Right lobe of liver (tissue), 6 donors: ENCODE results near the gene RBKS. TPM values are rescaled to one million over a fixed set of nuclear protein-coding genes. Genes with fewer than 3 reads are reported as not detected.
A peak's percentile ranks its signal among the peaks of the same experiment; 100 is the strongest.

Source experiments
- ATAC-seq, 4 donors: fragments of 200-7000 bp; cut with Tn5 transposase; one replicate each; pipeline ENCODE4 v1.9.1; 2020; ENCODE audit warnings: mild to moderate bottlenecking in 4 of 4, moderate library complexity in 4 of 4
- DNase-seq, 3 donors: peaks; one replicate each; pipeline ENCODE4 v3.0.0-alpha.2; 2020
- H3K27ac ChIP-seq, 3 donors: fragments of 200-600 bp; one replicate each; pipeline ENCODE4 v1.8.0; 2022
- H3K27me3 ChIP-seq, 2 donors: fragments of 200-600 bp; one replicate each; pipeline ENCODE4 v1.8.0; 2022
- H3K36me3 ChIP-seq, 4 donors: fragments of 200-600 bp; sonication (generic) in 1 of 4; one replicate each; pipeline versions ENCODE4 v1.5.1 to v1.8.0; 2017 to 2022; ENCODE audit warnings: control low read depth in 1 of 4
- H3K4me1 ChIP-seq, 4 donors: fragments of 200-600 bp; sonication (generic) in 1 of 4; one replicate each; pipeline versions ENCODE4 v1.5.1 to v1.8.0; 2017 to 2022; ENCODE audit warnings: control low read depth in 1 of 4
- H3K4me3 ChIP-seq, 3 donors: fragments of 200-600 bp; one replicate each; pipeline ENCODE4 v1.8.0; 2022
- H3K9me3 ChIP-seq, 4 donors: fragments of 200-600 bp; sonication (generic) in 1 of 4; one replicate each; pipeline versions ENCODE4 v1.5.1 to v1.8.0; 2017 to 2022; ENCODE audit warnings: control low read depth in 1 of 4
- POLR2A ChIP-seq: fragments of 450-650 bp; IDR thresholded peaks from one replicate; pipeline ENCODE4 v1.6.1; 2017; ENCODE audit warnings: antibody characterized with exemption, mild to moderate bottlenecking
- WGBS: methylation state at CpG from one replicate; pipeline ENCODE4 v1.1.6; 2018; ENCODE audit warnings: low coverage, low lambda C conversion rate; ENCODE audit not compliant: insufficient coverage; ENCODE audit errors: missing lambda C conversion rate; 5-methylcytosine and 5-hydroxymethylcytosine counted together
- intact Hi-C, 2 donors: fragments of 100-400 bp; cut with DNase I; formaldehyde crosslinking; loops; one replicate each; pipeline versions ENCODE4 v1.11.2 to v1.14.1; 2022
- total RNA-seq, 6 experiments: library from RNA; depleted of rRNA in 2 of 6; stranded (reverse); fragments of >200 nt in 2 of 6; fragmentation: NEBNext Ultra II Directional in 3 of 6; extraction: Animal tissue kit (Norgen Biotek cat#: 25700) in 3 of 6; gene quantifications; one replicate each; pipeline versions ENCODE4 v1.1.0 to v1.2.4, GENCODE V29; 2016 to 2023
- TF ChIP-seq, protein P1 (sequence below), 4 donors: fragments of 200-600 bp in 3 of 4; fragments of 450-650 bp in 1 of 4; IDR thresholded peaks; one replicate each; pipeline versions ENCODE4 v1.5.1 to v1.8.0; 2016 to 2022; ENCODE audit warnings: antibody characterized with exemption in 4 of 4, mild to moderate bottlenecking in 2 of 4
- donor health status: DM: no; HTN: yes; CAD: no.
- donor health status: DM: no; HTN: no; CAD: no.
- donor health status: DM: no; HTN: no; CAD: no.
- donor health status: DM: no; HTN: yes; CAD: no.
- donor health status: DM: no; HTN: yes; CAD: no.

Gene RBKS
- total RNA-seq, 6 experiments from 2014 or later = 13.5 to 18.6 (median 16.0) TPM

DNA sequence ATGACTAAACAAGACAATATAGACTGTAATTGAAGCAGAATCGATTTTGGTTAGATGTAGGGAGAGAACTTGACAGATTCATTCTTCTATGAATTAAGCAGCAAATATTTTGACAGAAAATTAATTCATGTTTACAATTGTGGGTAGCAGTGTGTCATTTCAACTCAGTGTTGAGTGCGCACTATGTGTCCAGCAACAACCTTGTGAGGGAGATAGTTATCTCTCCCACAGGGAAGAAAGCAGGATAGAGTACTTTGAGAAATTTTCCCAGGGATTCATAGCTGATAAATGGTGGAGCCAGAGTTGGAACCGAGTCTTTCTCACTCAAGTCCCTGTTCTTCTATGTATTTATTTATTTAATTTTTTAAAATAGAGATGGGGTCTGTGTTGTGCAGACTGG lies 113.5 kb downstream of the RBKS start:
- peaks cover 0 to 23% (median 7%) of the 10 kb centered on the region in 4 donors for H3K4me1 ChIP-seq
- peaks cover 0 to 14% (median 4%) of the 10 kb centered on the region in 4 donors for H3K36me3 ChIP-seq
- intact Hi-C loops = no loop called here
- no peak overlapping the region for H3K27ac ChIP-seq
- no peak overlapping the region for H3K4me3 ChIP-seq
- 88% methylated on average over 3 of the region's 3 CpGs for WGBS
- no peaks in the 10 kb centered on the region for H3K27me3 ChIP-seq
- ATAC-seq = no peak
- DNase-seq = no peak
- no peak for TF ChIP-seq POLR2A
- TF ChIP-seq, protein P1, sequence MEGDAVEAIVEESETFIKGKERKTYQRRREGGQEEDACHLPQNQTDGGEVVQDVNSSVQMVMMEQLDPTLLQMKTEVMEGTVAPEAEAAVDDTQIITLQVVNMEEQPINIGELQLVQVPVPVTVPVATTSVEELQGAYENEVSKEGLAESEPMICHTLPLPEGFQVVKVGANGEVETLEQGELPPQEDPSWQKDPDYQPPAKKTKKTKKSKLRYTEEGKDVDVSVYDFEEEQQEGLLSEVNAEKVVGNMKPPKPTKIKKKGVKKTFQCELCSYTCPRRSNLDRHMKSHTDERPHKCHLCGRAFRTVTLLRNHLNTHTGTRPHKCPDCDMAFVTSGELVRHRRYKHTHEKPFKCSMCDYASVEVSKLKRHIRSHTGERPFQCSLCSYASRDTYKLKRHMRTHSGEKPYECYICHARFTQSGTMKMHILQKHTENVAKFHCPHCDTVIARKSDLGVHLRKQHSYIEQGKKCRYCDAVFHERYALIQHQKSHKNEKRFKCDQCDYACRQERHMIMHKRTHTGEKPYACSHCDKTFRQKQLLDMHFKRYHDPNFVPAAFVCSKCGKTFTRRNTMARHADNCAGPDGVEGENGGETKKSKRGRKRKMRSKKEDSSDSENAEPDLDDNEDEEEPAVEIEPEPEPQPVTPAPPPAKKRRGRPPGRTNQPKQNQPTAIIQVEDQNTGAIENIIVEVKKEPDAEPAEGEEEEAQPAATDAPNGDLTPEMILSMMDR (IDR thresholded peaks at IDR 0.05) = no peak
- no peaks in the 10 kb centered on the region for H3K9me3 ChIP-seq

DNA sequence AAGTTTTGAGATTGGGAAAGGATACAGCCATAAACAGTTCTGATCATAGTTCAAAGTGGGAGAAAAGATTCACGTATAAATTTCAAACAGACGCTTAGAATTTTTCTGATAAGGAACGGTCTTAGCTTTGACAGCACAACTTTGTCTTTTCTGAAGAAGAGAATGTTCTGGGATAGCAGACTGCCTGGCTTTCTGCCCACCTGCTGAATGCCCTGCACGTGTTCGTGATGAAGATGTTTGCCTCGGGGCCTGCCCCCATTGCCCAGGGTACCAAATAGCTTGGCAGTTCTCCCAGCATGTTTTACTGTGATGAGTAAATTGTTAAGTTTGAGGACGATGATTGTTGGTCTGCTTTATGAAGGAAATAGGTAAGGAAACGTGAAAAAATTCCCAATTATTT lies 114.1 kb downstream of the RBKS start:
- H3K4me1 ChIP-seq = peaks cover 0 to 23% (median 7%) of the 10 kb centered on the region in 4 donors
- H3K36me3 ChIP-seq = peaks cover 0 to 14% (median 4%) of the 10 kb centered on the region in 4 donors
- ATAC-seq (peak in 1 of 4 donors; percentile 13), DNase-seq (peak in 2 of 3 donors; percentile 66 to 72)
- no peak overlapping the region for H3K4me3 ChIP-seq
- no peaks in the 10 kb centered on the region for H3K9me3 ChIP-seq
- peak overlapping the region in 1 of 3 donors; percentile 43 for H3K27ac ChIP-seq
- no peaks in the 10 kb centered on the region for H3K27me3 ChIP-seq
- intact Hi-C loops = no loop called here
- TF ChIP-seq POLR2A = no peak
- TF ChIP-seq, protein P1 (IDR thresholded peaks at IDR 0.05) = no peak
- 22% methylated on average over 8 of the region's 8 CpGs for WGBS

DNA sequence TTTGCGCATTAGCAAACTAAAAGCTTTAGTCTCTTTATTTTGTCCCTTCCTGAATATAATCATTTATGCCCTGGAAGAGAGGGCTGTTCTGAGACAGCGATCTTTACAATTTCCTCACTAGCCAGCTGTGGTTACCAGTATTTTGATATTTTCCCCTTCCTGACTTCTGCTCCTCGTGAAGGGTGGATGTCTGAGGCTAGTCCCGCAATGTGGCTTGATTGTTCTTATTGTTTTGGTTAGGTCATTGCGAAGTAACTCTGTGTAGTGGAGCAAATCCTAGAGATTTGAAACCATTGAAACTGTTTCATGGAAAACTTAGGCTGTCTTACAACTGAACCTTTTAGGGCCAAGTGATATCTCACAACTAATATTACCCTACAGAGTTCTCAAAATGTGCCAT lies 116.2 kb downstream of the RBKS start:
- no peak for ATAC-seq

DNA sequence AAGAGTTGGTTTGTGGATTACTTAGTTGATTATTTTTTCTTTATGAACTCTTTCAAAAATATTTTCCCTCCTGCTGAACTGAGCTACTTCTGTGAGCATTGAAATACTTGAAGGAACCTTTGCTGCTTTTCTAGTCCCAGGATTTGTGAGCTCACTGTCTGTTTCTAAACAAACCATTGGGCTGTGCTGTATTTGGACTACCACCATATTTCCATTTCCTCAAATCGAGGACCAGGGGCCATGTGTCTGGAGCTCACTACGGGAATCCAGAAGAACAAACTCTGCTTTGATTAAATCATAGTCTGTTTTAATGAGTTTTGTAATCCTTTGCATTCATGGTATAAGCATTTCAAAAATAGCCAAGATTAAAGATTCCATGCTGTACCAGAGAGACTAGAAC lies 117.4 kb downstream of the RBKS start:
- peaks cover 0 to 23% (median 7%) of the 10 kb centered on the region in 4 donors for H3K4me1 ChIP-seq
- H3K9me3 ChIP-seq = no peaks in the 10 kb centered on the region
- H3K27me3 ChIP-seq = no peaks in the 10 kb centered on the region
- peaks cover 0 to 4% (median 0%) of the 10 kb centered on the region in 4 donors for H3K36me3 ChIP-seq
- DNase-seq (no peak), ATAC-seq (no peak)
- peak overlapping the region; percentile 85 to 92 (median 88) for H3K4me3 ChIP-seq
- intact Hi-C loops = no loop called here
- peak overlapping the region in 1 of 3 donors; percentile 8 for H3K27ac ChIP-seq
- WGBS = 11% methylated on average over 2 of the region's 2 CpGs
- TF ChIP-seq, protein P1 (IDR thresholded peaks at IDR 0.05) = no peak
- TF ChIP-seq POLR2A = no peak

More for the DNA sequence above, 116.2 kb downstream of the RBKS start:
- DNase-seq = no peak
- TF ChIP-seq, protein P1 (IDR thresholded peaks at IDR 0.05) = no peak
- Histone ChIP-seq H3K27ac (no peak overlapping the region), H3K36me3 (peaks cover 0 to 4% (median 0%) of the 10 kb centered on the region in 4 donors), H3K4me3 (no peak overlapping the region), H3K4me1 (peaks cover 0 to 23% (median 7%) of the 10 kb centered on the region in 4 donors), H3K27me3 (no peaks in the 10 kb centered on the region), H3K9me3 (no peaks in the 10 kb centered on the region)
- intact Hi-C loops = no loop called here
- 82% methylated on average over 5 of the region's 5 CpGs for WGBS
